ENCODE measurements around the gene CFAP298.
"Not testable (repeated sequence)": the region's sequence is repeated elsewhere in the genome, so short reads cannot be mapped to it uniquely, and the experiment has no call there.

The CFAP298 gene

GRCh38 chr21:32569261-32570230, 42.6 kb downstream of the CFAP298 start:
- POLR2A ChIA-PET (ENCODE audit: low non-redundant PET), result no interaction called here
- H3K27ac ChIP-seq, result peak overlapping the region; percentile 93
- TF ChIP-seq CTCF (conservative IDR thresholded peaks at IDR 0.05; ENCODE audit: low read depth), result peak; percentile 86
- DNase-seq (ENCODE audit: low spot score), result peak; percentile 72
- CTCF ChIA-PET, result interaction anchor here (0.6 to 1.1 kb wide), 16 partner anchors 10 to 415 kb away, joined by 3 to 8 read pairs (median 3); no protein-coding TSS in a partner anchor

- ChIA-PET CTCF (interaction anchor here (0.6 kb wide), 1 partner anchor 46 kb away, joined by 5 read pairs; no protein-coding TSS in a partner anchor), POLR2A (ENCODE audit: low non-redundant PET) (no interaction called here)
- no peak overlapping the region for H3K27ac ChIP-seq
- no peak for TF ChIP-seq CTCF (conservative IDR thresholded peaks at IDR 0.05; ENCODE audit: low read depth)
- DNase-seq (ENCODE audit: low spot score), result no peak
Measured at GRCh38 chr21:32567626-32568025, 44.6 kb downstream of the CFAP298 start.

- DNase-seq (ENCODE audit: low spot score), result no peak
- no peak for TF ChIP-seq CTCF (conservative IDR thresholded peaks at IDR 0.05; ENCODE audit: low read depth)
- no peak overlapping the region for H3K27ac ChIP-seq
- POLR2A ChIA-PET (ENCODE audit: low non-redundant PET), result no interaction called here
- CTCF ChIA-PET, result no interaction called here
Measured at GRCh38 chr21:32566741-32567389, 45.3 kb downstream of the CFAP298 start.

- TF ChIP-seq CTCF (conservative IDR thresholded peaks at IDR 0.05; ENCODE audit: low read depth), result no peak
- CTCF ChIA-PET, result no interaction called here
- POLR2A ChIA-PET (ENCODE audit: low non-redundant PET), result no interaction called here
- no peak overlapping the region for H3K27ac ChIP-seq
- no peak for DNase-seq (ENCODE audit: low spot score)
Measured at GRCh38 chr21:32565856-32566465, 46.2 kb downstream of the CFAP298 start.

- no peak overlapping the region for H3K27ac ChIP-seq
- no peak for TF ChIP-seq CTCF (conservative IDR thresholded peaks at IDR 0.05; ENCODE audit: low read depth)
- no peak for DNase-seq (ENCODE audit: low spot score)
- ChIA-PET CTCF (no interaction called here), POLR2A (ENCODE audit: low non-redundant PET) (no interaction called here)
Measured at GRCh38 chr21:32562915-32563314, 49.3 kb downstream of the CFAP298 start.

GRCh38 chr21:32562426-32562825, 49.8 kb downstream of the CFAP298 start:
- CTCF ChIA-PET, result no interaction called here

GRCh38 chr21:32561476-32561875, 50.7 kb downstream of the CFAP298 start:
- DNase-seq (ENCODE audit: low spot score); H3K27ac ChIP-seq; POLR2A ChIA-PET (ENCODE audit: low non-redundant PET): not testable (repeated sequence)
- CTCF ChIA-PET, result interaction anchor here (0.5 to 0.7 kb wide), 3 partner anchors 21 to 775 kb away, joined by 3 to 5 read pairs (median 4); no protein-coding TSS in a partner anchor

More at GRCh38 chr21:32562426-32562825, 49.8 kb downstream of the CFAP298 start:
- no peak for DNase-seq (ENCODE audit: low spot score)
- TF ChIP-seq CTCF (conservative IDR thresholded peaks at IDR 0.05; ENCODE audit: low read depth), result peak; percentile 32
- POLR2A ChIA-PET (ENCODE audit: low non-redundant PET), result no interaction called here
- H3K27ac ChIP-seq, result no peak overlapping the region

All from RWPE1 (cell line).